IMR-90 (cell line): ENCODE results near the gene ADRA1B. TPM values are rescaled to one million over a fixed set of nuclear protein-coding genes. Genes with fewer than 3 reads are reported as not detected.

Source experiments
- ATAC-seq: fragments of 200-7000 bp; cut with Tn5 transposase; 2 replicates; pipeline ENCODE4 v1.9.1; 2020; ENCODE audit warnings: low read depth, mild to moderate bottlenecking, moderate library complexity
- BruUV-seq: library from RNA; stranded (reverse); fragments of 400-500 nt; replicated peaks from 2 replicates; lab custom pipeline; 2021; lab: Mats Ljungman, UMichigan
- CTCF ChIA-PET: fragments of 300-600 bp; formaldehyde crosslinking; extraction: SDS; loops from one replicate; lab custom pipeline; 2021; ENCODE audit warnings: antibody characterized with exemption; lab: Yijun Ruan, JAX
- POLR2A ChIA-PET: fragments of 300-600 bp; sonication (Branson Sonifier 250); formaldehyde crosslinking; loops from one replicate; lab custom pipeline; 2022; ENCODE audit warnings: antibody characterized with exemption; ENCODE audit not compliant: unreplicated experiment; lab: Charles Lee
- DNase-seq: peaks from one replicate; pipeline ENCODE4 v3.0.0; 2013
- H2AFZ ChIP-seq: replicated peaks from 2 replicates; pipeline ENCODE3; 2013; ENCODE audit warnings: low read length, mild to moderate bottlenecking; ENCODE audit not compliant: poor library complexity
- H2AK5ac ChIP-seq: 2 replicates; pipeline ENCODE4 v1.6.1; 2013; ENCODE audit warnings: low read depth, low read length, inconsistent platforms
- H2AK9ac ChIP-seq: replicated peaks from 2 replicates; pipeline ENCODE3; 2013; ENCODE audit warnings: mild to moderate bottlenecking, low read depth, low read length, moderate library complexity; ENCODE audit not compliant: poor library complexity
- H2BK120ac ChIP-seq: 2 replicates; pipeline ENCODE4 v1.6.1; 2013; ENCODE audit warnings: low read depth, low read length, inconsistent platforms
- H2BK15ac ChIP-seq: 3 replicates; pipeline ENCODE4 v1.6.1; 2013; ENCODE audit warnings: low read depth, low read length, inconsistent platforms
- H2BK20ac ChIP-seq: 2 replicates; pipeline ENCODE4 v1.6.1; 2013; ENCODE audit warnings: low read depth, mild to moderate bottlenecking, inconsistent platforms, low read length, moderate library complexity
- H2BK5ac ChIP-seq: 2 replicates; pipeline ENCODE4 v1.6.1; 2013; ENCODE audit warnings: mild to moderate bottlenecking, low read depth, low read length, inconsistent platforms; ENCODE audit not compliant: poor library complexity, severe bottlenecking
- H3K14ac ChIP-seq: replicated peaks from 2 replicates; pipeline ENCODE4 v1.6.1; 2013; ENCODE audit warnings: low read depth, low read length, inconsistent platforms
- H3K18ac ChIP-seq: 2 replicates; pipeline ENCODE4 v1.6.1; 2013; ENCODE audit warnings: low read depth, low read length, control low read depth
- H3K23ac ChIP-seq: 2 replicates; pipeline ENCODE4 v1.6.1; 2013; ENCODE audit warnings: low read depth, low read length, inconsistent platforms
- H3K27ac ChIP-seq: 2 replicates; pipeline ENCODE4 v1.5.1; 2013; ENCODE audit warnings: mild to moderate bottlenecking, control low read depth, low read length; ENCODE audit not compliant: insufficient read depth
- H3K27me3 ChIP-seq: 2 replicates; pipeline ENCODE4 v1.6.1; 2013; ENCODE audit warnings: low read length; ENCODE audit not compliant: control insufficient read depth, insufficient read depth
- H3K36me3 ChIP-seq: 2 replicates; pipeline ENCODE4 v1.6.1; 2013; ENCODE audit warnings: low read length, mixed read lengths; ENCODE audit not compliant: control insufficient read depth, insufficient read depth
- H3K4ac ChIP-seq: 2 replicates; pipeline ENCODE4 v1.6.1; 2013; ENCODE audit warnings: low read depth, low read length, inconsistent platforms
- H3K4me1 ChIP-seq: 2 replicates; pipeline ENCODE4 v1.6.1; 2013; ENCODE audit warnings: low read length, mixed read lengths; ENCODE audit not compliant: control insufficient read depth, insufficient read depth
- H3K4me2 ChIP-seq: 2 replicates; pipeline ENCODE4 v1.6.1; 2013; ENCODE audit warnings: low read depth, mild to moderate bottlenecking, control low read depth, low read length, moderate library complexity
- H3K4me3 ChIP-seq: 2 replicates; pipeline ENCODE4 v1.5.1; 2013; ENCODE audit warnings: low read depth, mild to moderate bottlenecking, control low read depth, low read length, moderate library complexity; ENCODE audit not compliant: insufficient read depth
- H3K56ac ChIP-seq: 2 replicates; pipeline ENCODE4 v1.6.1; 2013; ENCODE audit warnings: low read length, inconsistent platforms; ENCODE audit not compliant: insufficient read depth; ENCODE audit errors: extremely low read depth
- H3K79me1 ChIP-seq, 2 experiments: 2 replicates each; pipeline ENCODE4 v1.6.1; 2013; ENCODE audit warnings: low read length in 2 of 2, inconsistent platforms in 1 of 2, low read depth in 1 of 2
- H3K9ac ChIP-seq: 2 replicates; pipeline ENCODE4 v1.6.1; 2013; ENCODE audit warnings: low read depth, low read length, control low read depth
- H3K9me1 ChIP-seq: 2 replicates; pipeline ENCODE4 v1.6.1; 2013; ENCODE audit warnings: low read length, inconsistent platforms; ENCODE audit not compliant: insufficient read depth
- H3K9me3 ChIP-seq: 2 replicates; pipeline ENCODE4 v1.6.1; 2013; ENCODE audit warnings: low read length; ENCODE audit not compliant: control insufficient read depth, insufficient read depth
- H4K20me1 ChIP-seq: 2 replicates; pipeline ENCODE4 v1.6.1; 2013; ENCODE audit warnings: low read length, inconsistent platforms; ENCODE audit not compliant: insufficient read depth
- H4K5ac ChIP-seq: 2 replicates; pipeline ENCODE4 v1.6.1; 2013; ENCODE audit warnings: mild to moderate bottlenecking, low read depth, low read length, control low read depth
- H4K8ac ChIP-seq, 2 experiments: 2 replicates each; pipeline ENCODE4 v1.6.1; 2013; ENCODE audit warnings: low read depth in 2 of 2, low read length in 2 of 2, control low read depth in 1 of 2, inconsistent platforms in 1 of 2
- H4K91ac ChIP-seq: 2 replicates; pipeline ENCODE4 v1.6.1; 2013; ENCODE audit warnings: low read depth, low read length, inconsistent platforms; ENCODE audit not compliant: insufficient read depth
- BHLHE40 ChIP-seq: fragments of 150-350 bp; IDR thresholded peaks from 2 replicates; pipeline ENCODE4 v1.6.1; 2016; ENCODE audit warnings: mild to moderate bottlenecking, low read depth, low read length
- CEBPB ChIP-seq: IDR thresholded peaks from 2 replicates; pipeline ENCODE4 v1.6.1; 2012; ENCODE audit warnings: low read depth, low read length, improper control_type of control experiment
- CHD1 ChIP-seq: IDR thresholded peaks from 2 replicates; pipeline ENCODE4 v1.6.1; 2012; ENCODE audit warnings: low read depth, low read length, improper control_type of control experiment
- FOS ChIP-seq: fragments of 150-350 bp; IDR thresholded peaks from 2 replicates; pipeline ENCODE4 v1.6.1; 2016; ENCODE audit warnings: low read depth, low read length
- MAFK ChIP-seq: IDR thresholded peaks from 2 replicates; pipeline ENCODE4 v1.6.1; 2012; ENCODE audit warnings: low read depth, low read length, improper control_type of control experiment
- MAZ ChIP-seq: IDR thresholded peaks from 2 replicates; pipeline ENCODE4 v1.6.1; 2012; ENCODE audit warnings: low read depth, mild to moderate bottlenecking, low read length, improper control_type of control experiment, moderate library complexity, borderline replicate concordance
- MXI1 ChIP-seq: IDR thresholded peaks from 2 replicates; pipeline ENCODE4 v1.6.1; 2012; ENCODE audit warnings: low read depth, mild to moderate bottlenecking, low read length, moderate library complexity, borderline replicate concordance
- NFE2L2 ChIP-seq: fragments of 150-350 bp; IDR thresholded peaks from 2 replicates; pipeline ENCODE4 v1.6.1; 2016; ENCODE audit warnings: low read depth, mild to moderate bottlenecking, low read length
- POLR2A ChIP-seq: IDR thresholded peaks from 2 replicates; pipeline ENCODE4 v1.6.1; 2012; ENCODE audit warnings: mild to moderate bottlenecking, low read depth, low read length
- RAD21 ChIP-seq: IDR thresholded peaks from 2 replicates; pipeline ENCODE4 v1.6.1; 2012; ENCODE audit warnings: low read length, improper control_type of control experiment
- RCOR1 ChIP-seq: IDR thresholded peaks from 2 replicates; pipeline ENCODE4 v1.6.1; 2012; ENCODE audit warnings: mild to moderate bottlenecking, low read length, improper control_type of control experiment; ENCODE audit not compliant: insufficient replicate concordance
- RFX5 ChIP-seq: IDR thresholded peaks from 2 replicates; pipeline ENCODE4 v1.8.0; 2012; ENCODE audit warnings: low read depth, mild to moderate bottlenecking, low read length, moderate library complexity
- SMC3 ChIP-seq: fragments of 150-350 bp; IDR thresholded peaks from 2 replicates; pipeline ENCODE4 v1.6.1; 2016; ENCODE audit warnings: low read depth, mild to moderate bottlenecking, antibody characterized with exemption, low read length, moderate library complexity
- WGBS, 2 experiments: methylation state at CpG; one replicate each; pipeline versions ENCODE4 v1.1.5 to v1.1.7; 2013; ENCODE audit warnings: missing lambda C conversion rate in 2 of 2; ENCODE audit not compliant: insufficient read length in 1 of 2; ENCODE audit errors: extremely low coverage in 2 of 2; 5-methylcytosine and 5-hydroxymethylcytosine counted together
- dilution Hi-C: fragments of 300-500 bp; cut with HindIII; formaldehyde crosslinking; loops from one replicate; pipeline ENCODE4 v1.14.3; 2018; ENCODE audit warnings: low sequenced_read_pairs; ENCODE audit not compliant: unreplicated experiment
- in situ Hi-C: fragments of 300-500 bp; cut with MboI; formaldehyde crosslinking; loops from 3 replicates; pipeline ENCODE4 v1.14.3; 2019; ENCODE audit warnings: low sequenced_read_pairs, inconsistent platforms, mixed read lengths
- intact Hi-C: fragments of 100-400 bp; cut with micrococcal nuclease; formaldehyde crosslinking; loops from 2 replicates; pipeline ENCODE4 v1.10.0; 2022
- polyA plus RNA-seq, 3 experiments: library from polyadenylated mRNA; depleted of rRNA; stranded (reverse); fragments of >200 nt; gene quantifications; 2 replicates each; pipeline ENCODE4 v1.2.3, GENCODE V29; 2012; ENCODE audit warnings: low replicate concordance in 1 of 3
- total RNA-seq: library from RNA; depleted of rRNA; stranded (reverse); fragments of >200 nt; gene quantifications from 2 replicates; pipeline ENCODE4 v1.2.3, GENCODE V29; 2012
- TF ChIP-seq, protein P1 (sequence below): fragments of 150-350 bp; IDR thresholded peaks from 2 replicates; pipeline ENCODE4 v1.6.1; 2016; ENCODE audit warnings: low read depth, mild to moderate bottlenecking, low read length, moderate library complexity, borderline replicate concordance
- TF ChIP-seq, protein P2 (sequence below): conservative IDR thresholded peaks from 2 replicates; pipeline ENCODE4 v1.5.1; 2012; ENCODE audit warnings: mild to moderate bottlenecking, low read depth, low read length, improper control_type of control experiment
- TF ChIP-seq, protein P3 (sequence below): fragments of 150-350 bp; IDR thresholded peaks from 2 replicates; pipeline ENCODE4 v1.6.1; 2017; ENCODE audit warnings: mild to moderate bottlenecking, antibody characterized with exemption, low read length, low read depth

Gene ADRA1B
- total and polyA plus RNA-seq, 2 of the 4 experiments (the other 2 are of a cell fraction): 0.18 to 1.5 TPM

DNA sequence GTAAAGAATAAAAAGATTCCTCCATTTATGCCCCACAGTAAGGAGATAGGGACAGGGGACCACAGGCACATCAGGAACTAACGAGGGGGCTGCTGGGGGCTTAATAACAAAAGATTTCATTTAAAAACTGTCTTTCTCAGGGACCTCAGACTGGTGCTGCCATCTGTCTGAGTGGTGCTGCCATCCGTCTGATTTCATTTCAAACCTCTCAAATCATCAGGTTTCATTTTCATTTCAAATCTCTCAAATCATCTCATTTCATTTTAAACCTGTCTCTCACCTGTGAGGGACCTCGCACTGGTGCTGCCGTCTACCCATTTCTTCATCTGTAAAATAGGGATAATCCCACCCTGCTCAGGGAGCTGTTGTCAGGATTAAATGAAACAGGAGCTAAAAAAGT is 45.9 kb downstream of the ADRA1B start:
- TF ChIP-seq SMC3 (no peak), RAD21 (no peak), CHD1 (no peak), RFX5 (no peak), CEBPB (no peak), RCOR1 (no peak), MXI1 (no peak), POLR2A (no peak), FOS (no peak), MAFK (no peak), MAZ (no peak), NFE2L2 (no peak), BHLHE40 (no peak)
- TF ChIP-seq, protein P1, sequence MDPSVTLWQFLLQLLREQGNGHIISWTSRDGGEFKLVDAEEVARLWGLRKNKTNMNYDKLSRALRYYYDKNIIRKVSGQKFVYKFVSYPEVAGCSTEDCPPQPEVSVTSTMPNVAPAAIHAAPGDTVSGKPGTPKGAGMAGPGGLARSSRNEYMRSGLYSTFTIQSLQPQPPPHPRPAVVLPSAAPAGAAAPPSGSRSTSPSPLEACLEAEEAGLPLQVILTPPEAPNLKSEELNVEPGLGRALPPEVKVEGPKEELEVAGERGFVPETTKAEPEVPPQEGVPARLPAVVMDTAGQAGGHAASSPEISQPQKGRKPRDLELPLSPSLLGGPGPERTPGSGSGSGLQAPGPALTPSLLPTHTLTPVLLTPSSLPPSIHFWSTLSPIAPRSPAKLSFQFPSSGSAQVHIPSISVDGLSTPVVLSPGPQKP: no peak
- TF ChIP-seq, protein P2, sequence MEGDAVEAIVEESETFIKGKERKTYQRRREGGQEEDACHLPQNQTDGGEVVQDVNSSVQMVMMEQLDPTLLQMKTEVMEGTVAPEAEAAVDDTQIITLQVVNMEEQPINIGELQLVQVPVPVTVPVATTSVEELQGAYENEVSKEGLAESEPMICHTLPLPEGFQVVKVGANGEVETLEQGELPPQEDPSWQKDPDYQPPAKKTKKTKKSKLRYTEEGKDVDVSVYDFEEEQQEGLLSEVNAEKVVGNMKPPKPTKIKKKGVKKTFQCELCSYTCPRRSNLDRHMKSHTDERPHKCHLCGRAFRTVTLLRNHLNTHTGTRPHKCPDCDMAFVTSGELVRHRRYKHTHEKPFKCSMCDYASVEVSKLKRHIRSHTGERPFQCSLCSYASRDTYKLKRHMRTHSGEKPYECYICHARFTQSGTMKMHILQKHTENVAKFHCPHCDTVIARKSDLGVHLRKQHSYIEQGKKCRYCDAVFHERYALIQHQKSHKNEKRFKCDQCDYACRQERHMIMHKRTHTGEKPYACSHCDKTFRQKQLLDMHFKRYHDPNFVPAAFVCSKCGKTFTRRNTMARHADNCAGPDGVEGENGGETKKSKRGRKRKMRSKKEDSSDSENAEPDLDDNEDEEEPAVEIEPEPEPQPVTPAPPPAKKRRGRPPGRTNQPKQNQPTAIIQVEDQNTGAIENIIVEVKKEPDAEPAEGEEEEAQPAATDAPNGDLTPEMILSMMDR: no peak
- TF ChIP-seq, protein P3, sequence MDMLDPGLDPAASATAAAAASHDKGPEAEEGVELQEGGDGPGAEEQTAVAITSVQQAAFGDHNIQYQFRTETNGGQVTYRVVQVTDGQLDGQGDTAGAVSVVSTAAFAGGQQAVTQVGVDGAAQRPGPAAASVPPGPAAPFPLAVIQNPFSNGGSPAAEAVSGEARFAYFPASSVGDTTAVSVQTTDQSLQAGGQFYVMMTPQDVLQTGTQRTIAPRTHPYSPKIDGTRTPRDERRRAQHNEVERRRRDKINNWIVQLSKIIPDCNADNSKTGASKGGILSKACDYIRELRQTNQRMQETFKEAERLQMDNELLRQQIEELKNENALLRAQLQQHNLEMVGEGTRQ: no peak
- Histone ChIP-seq H3K9me3 (no peaks in the 10 kb centered on the region), H3K27me3 (no peaks in the 10 kb centered on the region), H4K8ac (no peak overlapping the region), H2AK9ac (no peak overlapping the region), H4K91ac (no peak overlapping the region), H2AFZ (no peak overlapping the region), H3K4me3 (no peak overlapping the region), H2BK5ac (no peak overlapping the region), H4K20me1 (no peaks in the 10 kb centered on the region), H3K4me2 (no peak overlapping the region), H2BK15ac (no peak overlapping the region), H3K14ac (no peak overlapping the region), H3K4me1 (peaks cover 5% of the 10 kb centered on the region), H3K23ac (no peak overlapping the region), H3K79me1 (no peaks in the 10 kb centered on the region), H3K4ac (no peak overlapping the region), H3K9me1 (peaks cover 6% of the 10 kb centered on the region), H3K36me3 (no peaks in the 10 kb centered on the region), H2BK120ac (no peak overlapping the region), H2BK20ac (no peak overlapping the region), H3K27ac (no peak overlapping the region), H2AK5ac (no peak overlapping the region), H3K18ac (no peak overlapping the region), H3K9ac (no peak overlapping the region), H3K56ac (no peak overlapping the region), H4K5ac (no peak overlapping the region)
- no TSS peak for BruUV-seq
- WGBS, 2 experiments: 86% methylated on average over 1 of the region's 4 CpGs; no CpG with 5 or more reads in 1 of the 2 experiments
- intact Hi-C loops (loop anchor here (5.0 kb wide), 1 partner anchor 445 kb away; no protein-coding TSS in a partner anchor), dilution Hi-C loops (no loop called here), in situ Hi-C loops (loop anchor here (10.0 to 25.0 kb wide), 2 partner anchors 517 to 800 kb away; no protein-coding TSS in a partner anchor)
- ATAC-seq: no peak
- ChIA-PET CTCF (interaction anchor here (0.7 to 1.3 kb wide), 3 partner anchors 10 to 25 kb away, joined by 3 to 5 read pairs (median 4); no protein-coding TSS in a partner anchor), POLR2A (interaction anchor here (0.6 kb wide), 1 partner anchor 49 kb away, joined by 3 read pairs; no protein-coding TSS in a partner anchor)
- DNase-seq: no peak
